Measurements from ENCODE around the gene NPAS2. TPM values are rescaled to one million over a fixed set of nuclear protein-coding genes. Genes with fewer than 3 reads are reported as not detected.
A peak's percentile ranks its signal among the peaks of the same experiment; 100 is the strongest.

The NPAS2 gene
- total RNA-seq, 1 experiment from 2014 or later, result 12.4 TPM

DNA sequence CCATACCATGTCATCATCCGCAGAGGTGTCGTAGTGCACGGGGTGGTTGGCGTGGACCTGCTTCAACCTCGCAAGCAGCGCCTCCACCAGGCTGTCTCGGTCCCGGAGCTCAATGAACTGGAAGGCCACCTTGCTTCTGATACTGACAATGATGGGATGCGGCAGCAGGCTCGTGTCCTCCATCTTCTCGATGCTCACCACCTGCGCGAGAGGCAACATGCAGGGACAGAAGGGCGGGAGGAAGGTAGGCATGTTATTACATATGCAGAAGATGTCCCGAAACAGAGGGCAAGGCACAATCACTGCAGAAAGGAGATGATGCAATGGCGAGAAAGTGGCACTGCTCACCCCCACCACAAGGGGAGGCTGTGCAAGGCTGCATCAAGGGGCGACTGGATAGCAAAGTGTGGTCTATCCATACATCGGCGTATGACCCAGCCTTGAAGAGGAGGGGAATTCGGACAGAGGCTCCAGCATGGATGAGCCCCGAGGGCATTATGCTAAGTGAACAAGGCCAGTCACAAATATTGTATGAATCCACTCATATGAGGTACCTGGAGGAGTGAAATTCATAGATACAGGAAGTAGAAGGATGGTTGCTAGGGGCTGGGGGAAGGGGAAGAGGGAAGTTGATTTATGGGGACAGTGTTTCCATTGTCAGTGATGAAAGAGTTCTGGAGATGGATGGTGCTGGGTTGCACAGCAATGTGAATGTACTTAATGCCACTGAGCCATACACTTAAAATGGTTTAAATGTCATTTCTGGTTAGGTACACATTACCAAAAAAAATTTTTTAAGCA lies 218.7 kb downstream of the NPAS2 start:
- DNase-seq (ENCODE audit: low read depth), result peak; percentile 11

DNA sequence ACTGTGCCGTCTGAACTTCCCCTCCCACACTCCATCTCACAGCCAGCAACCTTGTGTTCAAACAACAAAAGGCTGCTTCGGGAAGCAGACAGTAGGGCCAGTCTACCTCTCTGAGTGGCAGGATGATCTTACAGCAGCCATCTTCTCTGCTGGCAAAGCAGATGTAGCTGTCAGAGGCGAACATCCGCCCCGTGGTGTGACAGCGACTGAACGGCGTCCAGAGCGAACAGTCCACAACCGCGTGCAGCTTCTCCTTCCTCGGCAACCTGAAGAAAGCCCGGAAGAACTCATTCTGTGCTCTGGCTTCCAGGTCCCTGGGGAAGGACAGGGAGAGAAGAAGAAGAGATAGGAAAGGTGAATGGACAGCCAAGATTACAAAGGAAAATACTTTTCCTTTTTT lies 220.1 kb downstream of the NPAS2 start:
- no peak for DNase-seq (ENCODE audit: low read depth)

DNA sequence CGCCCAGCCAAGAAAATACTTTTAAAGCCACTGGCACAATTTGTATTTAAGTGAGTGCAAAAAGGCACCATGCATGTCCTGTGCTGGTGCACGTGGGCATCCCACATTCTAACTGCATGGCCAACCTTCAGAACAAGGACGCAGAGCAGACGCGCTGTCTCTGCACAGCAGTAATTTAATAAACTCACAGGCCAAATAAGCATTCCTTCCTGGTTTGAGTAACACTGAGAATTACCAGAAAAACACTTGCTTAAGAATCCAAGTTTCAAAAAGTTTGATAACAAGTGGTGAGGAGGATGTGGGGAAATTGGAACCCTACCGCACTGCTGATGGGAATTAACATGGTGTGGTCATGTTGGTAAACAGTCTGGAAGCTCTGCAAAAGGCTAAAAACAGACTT lies 220.8 kb downstream of the NPAS2 start:
- no peak for DNase-seq (ENCODE audit: low read depth)

DNA sequence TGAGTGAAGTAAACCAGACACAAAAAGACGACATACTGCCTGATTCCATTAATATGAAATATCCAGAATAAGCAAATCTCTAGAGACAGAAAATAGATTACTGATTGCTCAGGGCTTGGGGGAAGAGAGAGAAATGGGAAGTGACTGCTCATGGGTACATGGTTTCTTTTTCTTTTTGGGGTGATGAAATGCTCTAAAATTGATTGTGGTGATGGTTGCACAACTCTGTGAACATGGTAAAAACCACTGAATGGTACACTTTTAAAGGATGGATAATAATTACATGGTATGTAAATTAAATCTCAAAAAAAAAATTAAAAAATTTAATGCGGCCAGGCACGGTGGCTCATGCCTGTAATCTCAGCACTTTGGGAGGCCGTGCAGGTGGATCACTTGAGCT lies 221.5 kb downstream of the NPAS2 start:
- DNase-seq (ENCODE audit: low read depth), result no peak

DNA sequence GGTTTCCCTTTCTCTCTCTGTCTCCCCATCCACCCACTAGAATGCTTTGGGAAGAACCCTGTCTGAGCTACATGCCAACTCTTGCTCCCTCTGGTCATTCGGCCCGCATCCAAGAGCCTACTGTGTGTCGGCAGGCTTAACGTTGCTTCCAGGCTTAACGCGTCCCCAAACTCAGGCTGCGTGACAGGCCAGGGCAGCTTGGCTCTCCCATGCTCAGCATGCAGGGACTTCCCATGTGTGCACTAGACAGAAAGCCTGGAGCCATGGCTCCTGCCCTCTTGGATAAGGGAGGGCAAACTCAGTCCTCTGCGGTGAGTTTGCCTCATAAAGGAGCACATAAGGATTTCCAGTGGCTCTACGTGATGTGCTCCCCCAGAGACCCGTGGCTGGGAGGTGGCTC lies 225.4 kb downstream of the NPAS2 start:
- no peak for DNase-seq (ENCODE audit: low read depth)

Other genes with a start within 250 kb of the NPAS2 start
- 466 and 736 TPM in 2 replicates for gene RPL31, start 182.2 kb downstream of the NPAS2 start, total RNA-seq (2014; rRNA removed)